H1 (cell line): ENCODE results near the gene VSIG10L. TPM values are rescaled to one million over a fixed set of nuclear protein-coding genes. Genes with fewer than 3 reads are reported as not detected.

Experiments used
- CTCF ChIA-PET: fragments of 300-600 bp; sonication (Branson Sonifier 250); formaldehyde crosslinking; loops from one replicate; lab custom pipeline; 2021; ENCODE audit not compliant: partially characterized antibody; lab: Charles Lee
- POLR2A ChIA-PET: fragments of 300-600 bp; sonication (Branson Sonifier 250); formaldehyde crosslinking; loops from one replicate; lab custom pipeline; 2021; ENCODE audit warnings: inconsistent platforms; ENCODE audit not compliant: partially characterized antibody; lab: Charles Lee
- DNase-seq, 2 experiments: peaks; one replicate each; pipeline versions ENCODE4 v3.0.0 to v3.0.0-alpha.2; 2010 to 2022; ENCODE audit warnings: low spot score in 2 of 2, low read depth in 1 of 2, mixed read lengths in 1 of 2
- FAIRE-seq: peaks from 2 replicates; lab custom pipeline; 2011; peaks lifted over from hg19 to GRCh38; lab: Jason Lieb, UNC
- H2AFZ ChIP-seq: 2 replicates; pipeline ENCODE4 v1.8.1; 2012; ENCODE audit warnings: low read length, inconsistent platforms
- H2AK5ac ChIP-seq: 2 replicates; pipeline ENCODE4 v1.6.1; 2013; ENCODE audit warnings: low read depth, low read length
- H2BK120ac ChIP-seq: replicated peaks from 2 replicates; pipeline ENCODE3; 2013; ENCODE audit warnings: low read depth, low read length, inconsistent platforms
- H2BK12ac ChIP-seq: 2 replicates; pipeline ENCODE4 v1.6.1; 2013; ENCODE audit warnings: low read depth, low read length
- H2BK15ac ChIP-seq: 2 replicates; pipeline ENCODE4 v1.6.1; 2013; ENCODE audit warnings: low read length
- H2BK20ac ChIP-seq: 2 replicates; pipeline ENCODE4 v1.6.1; 2013; ENCODE audit warnings: low read length
- H2BK5ac ChIP-seq: 2 replicates; pipeline ENCODE4 v1.6.1; 2013; ENCODE audit warnings: low read depth, low read length
- H3K14ac ChIP-seq: 2 replicates; pipeline ENCODE4 v1.6.1; 2013; ENCODE audit warnings: inconsistent platforms; ENCODE audit not compliant: insufficient read length
- H3K18ac ChIP-seq: 2 replicates; pipeline ENCODE4 v1.6.1; 2013; ENCODE audit warnings: low read length; ENCODE audit errors: extremely low read depth
- H3K23ac ChIP-seq: 2 replicates; pipeline ENCODE4 v1.6.1; 2013; ENCODE audit warnings: inconsistent platforms; ENCODE audit not compliant: insufficient read length
- H3K23me2 ChIP-seq: 2 replicates; pipeline ENCODE4 v1.6.1; 2013; ENCODE audit warnings: low read depth, low read length
- H3K27ac ChIP-seq: 2 replicates; pipeline ENCODE4 v1.6.1; 2011; ENCODE audit warnings: low read depth, low read length, inconsistent platforms
- H3K27me3 ChIP-seq, 4 experiments: replicated peaks in 1 of 4; 1 replicate in 1 of 4; 2 replicates in 3 of 4; pipeline versions ENCODE4 v1.6.1 to v1.8.1; 2011 to 2013; ENCODE audit warnings: low read length in 3 of 4, mild to moderate bottlenecking in 3 of 4, inconsistent platforms in 2 of 4, mixed read lengths in 2 of 4, moderate library complexity in 1 of 4; ENCODE audit not compliant: control insufficient read depth in 3 of 4, insufficient read depth in 3 of 4; ENCODE audit errors: extremely low read depth in 1 of 4
- H3K36me3 ChIP-seq, 4 experiments: 2 replicates each; pipeline versions ENCODE4 v1.6.1 to v1.8.1; 2011 to 2013; ENCODE audit warnings: mild to moderate bottlenecking in 4 of 4, low read length in 3 of 4, moderate library complexity in 2 of 4, control low read depth in 1 of 4, inconsistent platforms in 1 of 4; ENCODE audit not compliant: insufficient read depth in 4 of 4, control insufficient read depth in 2 of 4
- H3K4ac ChIP-seq: replicated peaks from 2 replicates; pipeline ENCODE3; 2013; ENCODE audit warnings: low read length, low read depth, mixed read lengths, inconsistent platforms; ENCODE audit not compliant: insufficient read length
- H3K4me1 ChIP-seq, 4 experiments: replicated peaks in 1 of 4; 1 replicate in 1 of 4; 2 replicates in 3 of 4; pipeline versions ENCODE4 v1.6.1 to v1.8.1; 2011 to 2013; ENCODE audit warnings: low read length in 3 of 4, inconsistent platforms in 2 of 4, mixed read lengths in 1 of 4; ENCODE audit not compliant: insufficient read depth in 4 of 4, control insufficient read depth in 3 of 4
- H3K4me2 ChIP-seq, 2 experiments: 2 replicates each; pipeline versions ENCODE4 v1.6.1 to v1.8.1; 2011 to 2013; ENCODE audit warnings: low read depth in 2 of 2, low read length in 2 of 2, control low read depth in 1 of 2, inconsistent platforms in 1 of 2, mild to moderate bottlenecking in 1 of 2; ENCODE audit not compliant: insufficient read depth in 1 of 2
- H3K4me3 ChIP-seq, 4 experiments: fragments of 200-600, 300-600 bp in 1 of 4; sonication (generic), shearing (Covaris generic), sonication (Bioruptor Twin) in 1 of 4; 2 replicates each; pipeline versions ENCODE4 v1.5.1 to v1.8.1; 2011 to 2016; ENCODE audit warnings: low read length in 4 of 4, low read depth in 3 of 4, control low read depth in 2 of 4, inconsistent platforms in 2 of 4, mild to moderate bottlenecking in 2 of 4, mixed read lengths in 1 of 4, moderate library complexity in 1 of 4; ENCODE audit not compliant: insufficient read depth in 2 of 4; ENCODE audit errors: extremely low read depth in 1 of 4
- H3K56ac ChIP-seq: replicated peaks from 2 replicates; pipeline ENCODE3; 2013; ENCODE audit warnings: low read depth, mild to moderate bottlenecking, mixed read lengths, low read length, inconsistent platforms; ENCODE audit not compliant: insufficient read length
- H3K79me1 ChIP-seq: 2 replicates; pipeline ENCODE4 v1.6.1; 2013; ENCODE audit warnings: low read depth, low read length, control low read depth
- H3K79me2 ChIP-seq, 2 experiments: 2 replicates each; pipeline versions ENCODE4 v1.6.1 to v1.8.1; 2012 to 2013; ENCODE audit warnings: low read length in 2 of 2, mild to moderate bottlenecking in 2 of 2, inconsistent platforms in 1 of 2; ENCODE audit not compliant: insufficient read depth in 2 of 2, control insufficient read depth in 1 of 2
- H3K9ac ChIP-seq, 4 experiments: replicated peaks in 1 of 4; 1 replicate in 1 of 4; 2 replicates in 3 of 4; pipeline versions ENCODE4 v1.6.1 to v1.8.1; 2011 to 2013; ENCODE audit warnings: low read depth in 3 of 4, low read length in 3 of 4, control low read depth in 2 of 4, mild to moderate bottlenecking in 2 of 4, moderate library complexity in 2 of 4, inconsistent platforms in 1 of 4; ENCODE audit errors: extremely low read depth in 1 of 4
- H3K9me3 ChIP-seq, 2 experiments: 2 replicates each; pipeline versions ENCODE4 v1.6.1 to v1.8.1; 2012 to 2013; ENCODE audit warnings: mild to moderate bottlenecking in 2 of 2, moderate library complexity in 2 of 2, control low read depth in 1 of 2, inconsistent platforms in 1 of 2, low read depth in 1 of 2, low read length in 1 of 2, mixed read lengths in 1 of 2; ENCODE audit not compliant: insufficient read depth in 2 of 2
- H4K20me1 ChIP-seq, 2 experiments: replicated peaks in 1 of 2; 2 replicates each; pipeline versions ENCODE3 to v1.8.1; 2011 to 2013; ENCODE audit warnings: inconsistent platforms in 2 of 2, low read length in 2 of 2, mild to moderate bottlenecking in 1 of 2; ENCODE audit not compliant: insufficient read depth in 2 of 2, control insufficient read depth in 1 of 2
- H4K5ac ChIP-seq: 2 replicates; pipeline ENCODE4 v1.6.1; 2013; ENCODE audit warnings: low read length, low read depth, mixed read lengths, inconsistent platforms; ENCODE audit not compliant: insufficient read length
- H4K8ac ChIP-seq: 2 replicates; pipeline ENCODE4 v1.8.0; 2013; ENCODE audit warnings: mild to moderate bottlenecking, moderate library complexity, low read length, inconsistent platforms; ENCODE audit not compliant: insufficient read depth; ENCODE audit errors: extremely low read depth
- H4K91ac ChIP-seq: replicated peaks from 2 replicates; pipeline ENCODE3; 2013; ENCODE audit warnings: low read length, mixed read lengths, inconsistent platforms; ENCODE audit not compliant: insufficient read length
- BCL11A ChIP-seq, 2 experiments: IDR thresholded peaks; one replicate each; pipeline ENCODE4 v1.6.1; 2011; ENCODE audit warnings: low read depth in 2 of 2, low read length in 2 of 2, mild to moderate bottlenecking in 2 of 2
- CBX5 ChIP-seq: fragments of 300-800, 300-1000 bp; sonication (generic); IDR thresholded peaks from 2 replicates; pipeline ENCODE4 v1.7.1; 2016; ENCODE audit warnings: antibody characterized with exemption, low read length, low read depth
- CBX8 ChIP-seq: fragments of 300-800, 300-1000 bp; sonication (generic); IDR thresholded peaks from 2 replicates; pipeline ENCODE4 v1.7.1; 2016; ENCODE audit warnings: low read depth, low read length, borderline replicate concordance
- CEBPB ChIP-seq: IDR thresholded peaks from 2 replicates; pipeline ENCODE4 v1.6.1; 2012; ENCODE audit warnings: low read depth, low read length
- CHD2 ChIP-seq: IDR thresholded peaks from 2 replicates; pipeline ENCODE4 v1.6.1; 2012; ENCODE audit warnings: low read length, improper control_type of control experiment
- KDM4A ChIP-seq: IDR thresholded peaks from one replicate; pipeline ENCODE4 v1.7.1; 2012; ENCODE audit warnings: low read depth, mild to moderate bottlenecking, moderate library complexity, low read length, inconsistent platforms; ENCODE audit not compliant: severe bottlenecking
- POU5F1 ChIP-seq: IDR thresholded peaks from 2 replicates; pipeline ENCODE4 v1.6.1; 2011; ENCODE audit warnings: low read depth, mild to moderate bottlenecking, low read length, moderate library complexity
- RBBP5 ChIP-seq: IDR thresholded peaks from 2 replicates; pipeline ENCODE4 v1.7.1; 2012; ENCODE audit warnings: low read depth, mild to moderate bottlenecking, inconsistent platforms, low read length, moderate library complexity, borderline replicate concordance
- RNF2 ChIP-seq: fragments of 200-900, 300-1000 bp; sonication (generic); IDR thresholded peaks from 2 replicates; pipeline ENCODE4 v1.7.1; 2016; ENCODE audit warnings: borderline replicate concordance, low read depth, mild to moderate bottlenecking, antibody characterized with exemption, low read length; ENCODE audit not compliant: poor library complexity, severe bottlenecking; ENCODE audit errors: missing control alignments
- SP1 ChIP-seq: IDR thresholded peaks from 2 replicates; pipeline ENCODE4 v1.6.1; 2011; ENCODE audit warnings: low read depth, low read length
- SP2 ChIP-seq: IDR thresholded peaks from 2 replicates; pipeline ENCODE4 v1.6.1; 2012; ENCODE audit warnings: mild to moderate bottlenecking, low read length, inconsistent platforms
- TAF7 ChIP-seq: optimal IDR thresholded peaks from 2 replicates; pipeline ENCODE3; 2011; ENCODE audit warnings: low read depth, mild to moderate bottlenecking, inconsistent platforms, low read length, moderate library complexity, borderline replicate concordance
- WGBS, 2 experiments: shearing (Covaris generic) in 1 of 2; methylation state at CpG; one replicate each; pipeline versions ENCODE4 v1.1.6 to v1.1.7; 2013 to 2015; ENCODE audit warnings: low lambda C conversion rate in 2 of 2, mixed read lengths in 2 of 2, inconsistent platforms in 1 of 2, low coverage in 1 of 2, missing lambda C conversion rate in 1 of 2; ENCODE audit not compliant: insufficient replicate concordance in 2 of 2, insufficient coverage in 1 of 2, insufficient read length in 1 of 2; ENCODE audit errors: extremely low coverage in 1 of 2, missing lambda C conversion rate in 1 of 2; 5-methylcytosine and 5-hydroxymethylcytosine counted together
- polyA plus RNA-seq, 7 experiments: library from polyadenylated mRNA; depleted of rRNA in 3 of 7; stranded (reverse) in 5 of 7; unstranded in 2 of 7; fragments of >200 nt in 5 of 7; fragments of 200-250 nt in 2 of 7; gene quantifications; 1 replicate in 5 of 7; 2 replicates in 1 of 7; 4 replicates in 1 of 7; pipeline versions ENCODE4 v1.2.1 to v1.2.3, GENCODE V29; 2011 to 2013; ENCODE audit warnings: missing spikeins in 2 of 7, mixed read lengths in 2 of 7
- total RNA-seq: library from RNA; stranded (reverse); fragmentation: NEBNext Ultra II Directional; extraction: Animal tissue kit (Norgen Biotek cat#: 25700); gene quantifications from 2 replicates; pipeline ENCODE4 v1.2.1, GENCODE V29; 2021
- TF ChIP-seq, protein P1 (sequence below): IDR thresholded peaks from 2 replicates; pipeline ENCODE4 v1.6.1; 2012; ENCODE audit warnings: inconsistent platforms

Gene VSIG10L
- total and polyA plus RNA-seq, 2 of the 8 experiments (the other 6 are each of a cell fraction or from before 2014, with no cell fraction given) = 10.3 to 10.4 TPM

DNA sequence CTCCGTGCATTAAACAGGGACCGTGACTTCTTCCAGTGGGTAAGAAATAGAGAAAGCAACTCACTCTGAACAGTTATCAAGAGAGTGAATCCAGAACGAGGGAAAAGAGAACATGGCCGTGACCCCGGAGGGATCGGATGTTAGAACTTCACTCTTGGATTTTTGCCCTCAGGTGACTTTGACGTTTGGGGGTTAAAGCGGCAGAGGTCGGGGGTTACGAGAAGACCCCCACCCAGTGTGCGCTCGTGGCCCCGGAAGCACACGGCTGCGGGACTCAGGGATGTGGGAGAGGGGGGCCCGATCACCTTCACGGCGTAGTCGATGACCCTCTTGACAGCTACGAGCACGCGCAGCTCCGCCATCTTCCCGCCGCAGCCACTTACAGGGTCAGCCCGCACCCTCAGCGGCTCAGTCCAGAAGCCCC is 24.0 kb upstream of the VSIG10L start, which contains the start of gene ETFB:
Gene ETFB, minus strand, starts transcription at position 424 of the 424 bp plus-strand sequence. Its CDS starts 62 bp downstream, at position 362.
- H3K4me3 ChIP-seq = peak within 1 kb of the TSS; percentile 81 to 97 (median 90)
- no peak within 1 kb of the TSS for H3K23ac ChIP-seq
- H3K23me2 ChIP-seq = peaks cover 18% of the 10 kb centered on the region
- no peak within 1 kb of the TSS for H2BK120ac ChIP-seq
- no peaks in the 10 kb centered on the region for H3K9me3 ChIP-seq
- peak within 1 kb of the TSS; percentile 89 for H3K4ac ChIP-seq
- peak within 1 kb of the TSS; percentile 18; the same call in 1 of the 2 replicates for H2BK12ac ChIP-seq
- H3K36me3 ChIP-seq = no peaks in the 10 kb centered on the region
- peak within 1 kb of the TSS; percentile 91 for H2BK5ac ChIP-seq
- peak within 1 kb of the TSS; percentile 96 for H3K18ac ChIP-seq
- no peak within 1 kb of the TSS for H2BK20ac ChIP-seq
- peak within 1 kb of the TSS; percentile 74 for H3K14ac ChIP-seq
- H4K5ac ChIP-seq = peak within 1 kb of the TSS; percentile 93
- H2AFZ ChIP-seq = peak within 1 kb of the TSS; percentile 89
- WGBS, 2 experiments = 6% methylated on average over 13 of the region's 27 CpGs; no CpG with 5 or more reads in 1 of the 2 experiments
- peak within 1 kb of the TSS; percentile 79 for H3K56ac ChIP-seq
- 0 out of 2 replicates have a peak within 1 kb of the TSS, but pooled peaks have one; percentile 0 for H3K27ac ChIP-seq
- H3K27me3 ChIP-seq = no peaks in the 10 kb centered on the region
- H2BK15ac ChIP-seq = 0 out of 2 replicates have a peak within 1 kb of the TSS, but pooled peaks have one; percentile 46
- ChIA-PET CTCF (interaction anchor here (0.8 to 3.5 kb wide), 7 partner anchors 23 to 55 kb away, joined by 3 to 14 read pairs (median 4); no protein-coding TSS in a partner anchor), POLR2A (interaction anchor here (0.8 to 2.9 kb wide), 6 partner anchors 17 to 208 kb away, joined by 3 to 13 read pairs (median 4); partner anchors contain the start of gene VSIG10L)
- H4K20me1 ChIP-seq = no peaks in the 10 kb centered on the region
- H4K91ac ChIP-seq = peak within 1 kb of the TSS; percentile 100
- DNase-seq (no peak), FAIRE-seq (no peak)
- H3K79me1 ChIP-seq = no peaks in the 10 kb centered on the region
- peak within 1 kb of the TSS; percentile 68 to 72 (median 68) for H3K9ac ChIP-seq
- no peaks in the 10 kb centered on the region for H3K79me2 ChIP-seq
- peak within 1 kb of the TSS; percentile 63 for H4K8ac ChIP-seq
- no peak within 1 kb of the TSS for H2AK5ac ChIP-seq
- H3K4me1 ChIP-seq = peaks cover 2 to 18% (median 11%) of the 10 kb centered on the region in 4 experiments
- peak within 1 kb of the TSS; percentile 87 to 97 for H3K4me2 ChIP-seq
- TF ChIP-seq KDM4A (peak; percentile 40), POU5F1 (no peak), CEBPB (no peak), TAF7 (no peak), SP1 (no peak), CBX8 (no peak), CBX5 (no peak), RNF2 (no peak), RBBP5 (no peak), SP2 (no peak), CHD2 (no peak), BCL11A (IDR thresholded peaks at IDR 0.05; ENCODE audit: low read depth in 2 of 2, low read length in 2 of 2) (no peak)
- TF ChIP-seq, protein P1, sequence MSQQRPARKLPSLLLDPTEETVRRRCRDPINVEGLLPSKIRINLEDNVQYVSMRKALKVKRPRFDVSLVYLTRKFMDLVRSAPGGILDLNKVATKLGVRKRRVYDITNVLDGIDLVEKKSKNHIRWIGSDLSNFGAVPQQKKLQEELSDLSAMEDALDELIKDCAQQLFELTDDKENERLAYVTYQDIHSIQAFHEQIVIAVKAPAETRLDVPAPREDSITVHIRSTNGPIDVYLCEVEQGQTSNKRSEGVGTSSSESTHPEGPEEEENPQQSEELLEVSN = peak; percentile 75
